ENCODE measurements around the gene ESR2.

- TF ChIP-seq, protein P1, sequence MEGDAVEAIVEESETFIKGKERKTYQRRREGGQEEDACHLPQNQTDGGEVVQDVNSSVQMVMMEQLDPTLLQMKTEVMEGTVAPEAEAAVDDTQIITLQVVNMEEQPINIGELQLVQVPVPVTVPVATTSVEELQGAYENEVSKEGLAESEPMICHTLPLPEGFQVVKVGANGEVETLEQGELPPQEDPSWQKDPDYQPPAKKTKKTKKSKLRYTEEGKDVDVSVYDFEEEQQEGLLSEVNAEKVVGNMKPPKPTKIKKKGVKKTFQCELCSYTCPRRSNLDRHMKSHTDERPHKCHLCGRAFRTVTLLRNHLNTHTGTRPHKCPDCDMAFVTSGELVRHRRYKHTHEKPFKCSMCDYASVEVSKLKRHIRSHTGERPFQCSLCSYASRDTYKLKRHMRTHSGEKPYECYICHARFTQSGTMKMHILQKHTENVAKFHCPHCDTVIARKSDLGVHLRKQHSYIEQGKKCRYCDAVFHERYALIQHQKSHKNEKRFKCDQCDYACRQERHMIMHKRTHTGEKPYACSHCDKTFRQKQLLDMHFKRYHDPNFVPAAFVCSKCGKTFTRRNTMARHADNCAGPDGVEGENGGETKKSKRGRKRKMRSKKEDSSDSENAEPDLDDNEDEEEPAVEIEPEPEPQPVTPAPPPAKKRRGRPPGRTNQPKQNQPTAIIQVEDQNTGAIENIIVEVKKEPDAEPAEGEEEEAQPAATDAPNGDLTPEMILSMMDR (IDR thresholded peaks at IDR 0.05; ENCODE audit: control extremely low read depth in 1 of 3, insufficient read depth in 1 of 3, low read depth in 1 of 3, low read length in 3 of 3), result no peak
- no peak for TF ChIP-seq RXRA (IDR thresholded peaks at IDR 0.05; ENCODE audit: insufficient read depth, low read depth, low read length)
These were observed 174.7 kb downstream of the ESR2 start for GRCh38 chr14:64119500-64119899.
